ENCODE results near the gene MYO7A.

Gene MYO7A

DNA sequence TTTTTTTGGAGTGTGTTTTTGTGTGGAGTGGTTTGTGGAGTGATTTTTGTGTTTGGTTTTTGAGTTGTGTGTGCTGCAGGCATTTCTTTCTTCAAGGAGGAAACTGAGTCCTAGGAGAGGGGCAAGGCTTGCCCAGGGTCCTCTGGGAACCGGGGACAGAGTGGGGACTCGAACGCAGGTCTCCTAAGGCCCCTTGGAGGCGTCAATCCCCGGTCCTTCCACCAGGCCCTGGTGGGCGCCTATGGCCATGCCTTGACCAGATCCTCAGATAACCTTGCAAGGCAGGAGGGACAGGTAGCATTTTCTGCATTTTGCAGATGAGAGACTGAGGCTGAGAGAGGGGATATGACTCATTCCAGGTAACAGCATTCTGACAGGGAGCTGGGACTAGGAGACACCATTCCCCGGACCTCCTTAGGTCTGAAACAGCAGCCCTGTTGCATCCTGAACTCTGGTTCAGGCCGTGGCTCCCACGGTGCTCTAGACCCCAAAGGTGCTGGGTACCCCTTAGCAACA is 39.1 kb downstream of the MYO7A start:
- no peak for DNase-seq (ENCODE audit: low read depth)

DNA sequence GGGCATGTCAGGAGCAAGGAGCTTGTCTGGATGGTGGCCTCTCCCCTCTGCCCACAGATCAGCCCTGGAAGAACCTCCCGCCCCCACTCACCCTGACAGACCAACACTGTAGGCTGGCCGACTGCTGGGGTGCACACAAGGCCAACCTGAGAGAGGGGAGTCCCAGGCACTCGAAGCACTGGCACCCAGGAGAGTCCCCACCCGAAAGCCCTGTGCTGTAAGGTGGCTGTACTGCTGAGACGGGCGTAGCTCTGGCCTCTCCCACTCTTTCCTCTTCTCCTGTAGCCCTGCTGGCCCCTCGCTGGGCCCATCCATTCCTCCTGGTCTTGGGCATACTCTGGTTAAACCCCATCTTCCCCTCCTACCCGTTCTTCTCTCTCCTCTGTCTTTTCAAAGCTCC is 39.7 kb downstream of the MYO7A start:
- no peak for DNase-seq (ENCODE audit: low read depth)

DNA sequence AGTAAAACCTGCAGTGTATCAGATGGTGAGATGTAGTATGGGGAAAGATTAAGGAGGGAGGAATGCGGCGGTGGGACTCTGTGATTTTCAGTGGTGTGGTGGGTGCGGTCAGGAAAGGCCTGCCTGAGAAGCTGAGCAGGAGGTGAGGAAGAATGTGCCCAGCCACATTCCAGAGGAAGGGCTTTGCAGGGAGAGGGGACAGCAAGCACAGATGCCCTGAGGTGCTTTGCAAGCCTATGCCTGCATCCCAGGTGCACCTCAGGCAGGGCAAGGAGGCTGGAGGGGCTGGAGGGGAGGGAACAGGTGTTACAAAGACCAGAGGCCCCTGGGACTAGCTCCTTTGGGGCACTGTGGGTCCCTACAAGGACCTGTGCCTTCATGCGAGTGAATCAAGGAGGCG is 42.1 kb downstream of the MYO7A start:
- no peak for DNase-seq (ENCODE audit: low read depth)

- no peak for DNase-seq (ENCODE audit: low read depth)
Observed at GRCh38 chr11:77171254-77171653, 43.2 kb downstream of the MYO7A start.

DNA sequence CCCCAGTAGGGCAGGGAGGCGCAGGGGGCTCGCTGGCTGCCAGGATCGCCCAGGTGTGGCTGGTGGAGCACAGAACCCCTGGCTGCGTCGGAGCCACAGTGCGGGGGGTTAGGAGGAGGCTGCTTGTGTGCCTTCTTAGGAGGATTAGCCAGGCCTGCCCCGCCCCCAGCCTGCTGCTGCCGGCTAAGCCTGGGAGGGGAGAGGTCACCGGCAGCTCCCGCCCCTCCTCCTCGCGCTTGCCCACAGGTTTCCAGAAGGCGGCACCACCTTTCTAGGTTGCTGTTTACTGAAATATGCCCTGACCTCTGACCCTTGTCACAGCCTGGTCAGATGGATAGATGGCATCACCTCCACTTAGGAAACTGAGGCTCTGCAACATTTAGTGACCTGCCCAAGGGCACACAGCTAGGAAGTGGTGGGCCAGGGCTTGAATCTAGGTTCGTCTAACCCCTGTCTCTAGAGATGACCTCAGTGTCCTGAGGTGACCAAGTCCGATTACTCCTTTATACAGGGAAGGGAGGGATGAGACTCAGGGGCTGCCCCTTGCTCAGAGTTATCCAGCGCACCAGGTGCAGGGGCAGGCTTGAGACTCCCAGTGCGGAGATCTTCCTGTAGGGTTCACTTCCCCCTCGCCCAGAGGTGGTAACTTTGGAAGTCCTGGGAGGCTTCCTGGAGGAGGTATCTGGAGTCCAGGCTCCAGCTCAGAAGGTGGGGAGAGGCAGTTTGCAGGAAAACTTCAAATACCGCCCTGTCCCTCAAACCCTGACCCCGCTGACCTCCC is 44.0 kb downstream of the MYO7A start:
- no peak for DNase-seq (ENCODE audit: low read depth)

DNA sequence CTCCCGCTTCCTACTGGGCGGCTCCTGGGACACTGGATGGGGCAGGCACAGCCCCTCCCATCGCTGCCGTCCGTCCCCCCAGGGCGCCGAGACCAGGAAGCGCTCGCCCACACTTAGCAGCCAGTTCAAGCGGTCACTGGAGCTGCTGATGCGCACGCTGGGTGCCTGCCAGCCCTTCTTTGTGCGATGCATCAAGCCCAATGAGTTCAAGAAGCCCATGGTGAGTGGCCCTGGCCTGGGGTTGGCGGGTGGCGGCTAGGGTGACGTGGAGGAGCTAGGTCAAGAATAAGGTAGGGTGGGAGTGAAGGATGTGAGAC is 44.6 kb downstream of the MYO7A start:
- no peak for DNase-seq (ENCODE audit: low read depth)

DNA sequence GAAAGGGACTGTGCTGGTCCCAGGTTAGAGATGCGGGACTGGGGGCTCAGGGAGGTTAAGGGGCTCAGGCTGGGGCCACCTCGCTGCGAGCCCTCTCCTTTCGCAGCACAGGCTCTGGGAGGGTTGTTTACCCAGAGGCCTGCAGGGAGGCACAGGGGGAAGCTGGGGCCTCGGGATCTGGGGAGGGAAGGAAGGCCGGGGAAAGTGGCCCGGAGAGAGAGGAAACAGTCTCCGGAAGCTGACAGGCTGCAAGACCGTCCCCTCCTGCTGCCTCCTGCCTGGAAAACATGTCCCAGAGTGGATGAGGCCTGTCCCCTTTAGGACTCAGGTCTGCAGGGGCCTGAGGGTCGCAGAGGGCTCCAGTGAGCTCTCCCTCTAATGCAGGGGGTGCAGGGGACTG is 45.4 kb downstream of the MYO7A start:
- no peak for DNase-seq (ENCODE audit: low read depth)

DNA sequence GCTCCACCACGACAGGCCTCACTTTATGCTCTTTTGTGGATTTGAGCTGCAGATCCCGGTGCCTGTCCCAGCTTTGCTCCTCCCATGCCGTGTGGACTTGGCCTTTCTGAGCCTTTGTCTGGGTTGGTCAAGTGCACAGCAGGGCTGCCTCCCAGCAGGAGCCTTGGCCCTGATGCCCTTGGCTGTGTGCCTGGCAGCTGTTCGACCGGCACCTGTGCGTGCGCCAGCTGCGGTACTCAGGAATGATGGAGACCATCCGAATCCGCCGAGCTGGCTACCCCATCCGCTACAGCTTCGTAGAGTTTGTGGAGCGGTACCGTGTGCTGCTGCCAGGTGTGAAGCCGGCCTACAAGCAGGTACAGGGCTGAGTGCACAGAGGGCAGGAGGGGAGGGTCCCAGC is 46.5 kb downstream of the MYO7A start:
- no peak for DNase-seq (ENCODE audit: low read depth)

DNA sequence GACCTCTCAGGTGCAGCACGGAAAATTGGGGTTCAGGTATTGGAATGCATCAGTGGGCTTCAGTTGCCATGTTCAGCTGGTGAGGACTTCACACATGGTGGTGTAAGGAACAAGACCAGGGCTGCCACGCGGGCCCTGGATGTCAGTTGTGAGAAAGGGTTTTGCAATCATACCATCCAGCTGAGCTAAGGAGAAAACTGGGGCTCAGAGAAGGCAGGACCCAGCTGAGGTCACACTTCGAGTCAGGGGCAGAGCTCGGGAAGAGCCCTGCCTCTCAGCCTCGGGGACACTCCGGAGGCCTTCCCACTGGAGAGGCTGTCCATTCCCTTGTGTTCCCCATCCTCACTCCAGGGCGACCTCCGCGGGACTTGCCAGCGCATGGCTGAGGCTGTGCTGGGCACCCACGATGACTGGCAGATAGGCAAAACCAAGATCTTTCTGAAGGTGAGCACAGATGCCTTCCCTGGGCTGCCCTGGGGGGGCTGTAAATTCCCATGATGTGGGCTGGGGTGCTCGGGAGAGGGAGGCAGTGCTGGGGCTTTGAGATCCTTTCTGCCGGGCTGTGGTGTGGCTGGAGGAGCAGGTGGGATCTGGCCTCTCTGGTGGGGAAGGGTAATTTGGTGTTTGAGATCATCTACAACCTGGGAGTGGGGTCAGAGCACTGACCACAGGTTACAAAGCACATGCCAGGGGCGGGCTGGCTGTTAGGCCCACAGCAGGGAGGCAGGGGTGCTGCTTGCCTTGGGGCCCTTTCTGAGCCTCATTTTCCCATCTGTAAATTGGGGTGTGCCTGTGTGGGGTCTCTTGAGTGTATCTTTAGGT is 47.2 kb downstream of the MYO7A start:
- no peak for DNase-seq (ENCODE audit: low read depth)

GRCh38 chr11:77175869-77176539 is 48.0 kb downstream of the MYO7A start:
- no peak for DNase-seq (ENCODE audit: low read depth)

DNA sequence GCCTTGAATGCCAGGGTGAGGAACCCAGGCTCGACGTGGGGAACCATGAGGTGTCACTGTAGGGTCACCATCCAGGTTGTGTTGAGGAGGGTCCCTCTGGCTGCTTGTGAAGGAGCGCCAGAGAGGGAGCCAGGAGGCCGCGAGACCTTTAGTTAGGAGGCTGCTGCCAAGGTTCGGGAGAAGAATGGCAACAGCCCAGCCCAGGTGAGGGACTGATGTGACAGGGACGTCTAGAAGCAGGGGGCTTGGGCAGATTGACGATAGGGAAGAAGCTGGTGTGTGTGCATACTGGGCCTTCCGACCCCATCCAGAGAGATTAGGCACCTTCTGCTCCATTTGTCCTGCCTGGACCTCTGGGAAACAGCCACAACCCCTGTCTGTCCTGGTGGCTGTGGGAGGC is 49.0 kb downstream of the MYO7A start:
- no peak for DNase-seq (ENCODE audit: low read depth)

DNA sequence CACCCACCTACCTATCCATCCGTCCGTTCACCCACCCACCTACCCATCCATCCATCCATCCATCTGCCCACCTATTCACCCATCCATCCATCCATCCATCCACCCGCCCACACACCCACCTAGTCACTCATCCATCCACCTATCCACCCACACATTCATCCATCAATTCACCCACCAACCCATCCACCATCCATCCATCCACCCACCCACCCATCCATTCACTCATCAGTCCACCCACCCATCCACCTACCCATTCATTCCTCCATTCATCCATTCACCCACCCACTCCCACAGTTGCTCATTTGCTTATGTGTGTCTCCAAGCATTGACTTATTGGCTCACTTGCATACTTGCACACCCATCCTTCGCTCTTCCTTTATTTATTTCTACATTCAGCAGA is 50.1 kb downstream of the MYO7A start:
- no peak for DNase-seq (ENCODE audit: low read depth)

DNA sequence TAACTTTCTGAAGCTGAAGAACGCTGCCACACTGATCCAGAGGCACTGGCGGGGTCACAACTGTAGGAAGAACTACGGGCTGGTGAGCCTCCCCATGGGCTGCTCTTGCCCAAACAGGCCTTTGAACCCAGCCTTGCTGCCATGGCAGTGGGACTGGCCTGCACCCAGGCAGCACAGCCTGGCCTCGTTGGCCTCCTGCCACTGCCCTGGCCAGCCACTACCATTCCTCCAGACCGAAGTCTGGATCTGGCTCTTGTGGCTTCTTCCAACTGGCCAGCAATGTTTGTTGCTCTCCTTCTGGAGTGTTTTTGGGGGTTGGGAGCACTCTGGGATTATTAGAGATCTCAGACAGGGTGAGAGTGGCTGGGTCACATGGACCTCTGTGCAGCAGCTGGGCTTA is 51.0 kb downstream of the MYO7A start:
- no peak for DNase-seq (ENCODE audit: low read depth)

GRCh38 chr11:77179681-77180080 is 51.6 kb downstream of the MYO7A start:
- DNase-seq (ENCODE audit: low read depth) = no peak

GRCh38 chr11:77180346-77180745 is 52.3 kb downstream of the MYO7A start:
- no peak for DNase-seq (ENCODE audit: low read depth)

GRCh38 chr11:77181226-77181625 is 53.2 kb downstream of the MYO7A start:
- no peak for DNase-seq (ENCODE audit: low read depth)

DNA sequence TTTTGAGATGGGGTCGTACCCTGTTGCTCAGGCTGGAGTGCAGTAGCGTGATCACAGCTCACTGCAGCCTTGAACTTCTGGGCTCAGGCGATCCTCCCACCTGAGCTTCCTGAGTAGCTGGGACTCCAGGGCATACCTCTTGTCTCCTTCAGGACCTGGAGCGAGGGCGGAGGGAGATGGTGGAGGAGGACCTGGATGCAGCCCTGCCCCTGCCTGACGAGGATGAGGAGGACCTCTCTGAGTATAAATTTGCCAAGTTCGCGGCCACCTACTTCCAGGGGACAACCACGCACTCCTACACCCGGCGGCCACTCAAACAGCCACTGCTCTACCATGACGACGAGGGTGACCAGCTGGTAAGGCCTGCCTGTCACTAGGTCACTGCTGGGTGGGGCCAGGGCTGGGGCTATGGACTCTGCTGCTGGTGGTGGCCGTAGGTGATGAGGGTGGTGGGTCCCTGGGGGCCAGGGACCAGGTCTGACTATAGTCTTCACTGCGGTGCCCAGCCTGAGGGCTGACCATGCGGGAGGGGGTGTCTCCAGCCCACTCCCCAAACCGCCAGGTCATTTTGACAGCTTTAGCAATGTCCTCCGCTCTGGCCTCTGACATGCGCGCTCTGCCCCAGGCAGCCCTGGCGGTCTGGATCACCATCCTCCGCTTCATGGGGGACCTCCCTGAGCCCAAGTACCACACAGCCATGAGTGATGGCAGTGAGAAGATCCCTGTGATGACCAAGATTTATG is 53.9 kb downstream of the MYO7A start:
- no peak for DNase-seq (ENCODE audit: low read depth)

- no peak for DNase-seq (ENCODE audit: low read depth)
Observed at GRCh38 chr11:77182542-77183430, 54.7 kb downstream of the MYO7A start.

GRCh38 chr11:77183431-77183984 is 55.5 kb downstream of the MYO7A start:
- no peak for DNase-seq (ENCODE audit: low read depth)

- DNase-seq (ENCODE audit: low read depth) = no peak
Observed at GRCh38 chr11:77184136-77184860, 56.3 kb downstream of the MYO7A start.

Measured in T-helper 22 cell (primary cell).